Spleen (tissue), 7 donors: ENCODE data around the gene PTPRM.

Experiments
- CTCF ChIP-seq, 11 experiments: fragments of 200-600 bp in 7 of 11; fragments of 450-650 bp in 4 of 11; sonication (generic) in 4 of 11; IDR thresholded peaks in 8 of 11; conservative IDR thresholded peaks in 3 of 11; 1 replicate in 7 of 11; 2 replicates in 4 of 11; pipeline versions ENCODE4 v1.4.0 to v1.8.0; 2016 to 2021; ENCODE audit warnings: antibody characterized with exemption in 11 of 11, inconsistent platforms in 4 of 11, mild to moderate bottlenecking in 1 of 11
- POLR2A ChIP-seq, 3 donors: fragments of 450-650 bp; IDR thresholded peaks; one replicate each; pipeline ENCODE4 v1.5.1; 2017; ENCODE audit warnings: antibody characterized with exemption in 3 of 3, mild to moderate bottlenecking in 1 of 3
- donor health status: DM: no; HTN: no; CAD: no; lungs with moderate emphysema.
- donor health status: DM: no; HTN: no; CAD: no.
- donor health status: DM: no; HTN: no; CAD: no.

GRCh38 chr18:8261651-8262091 is 694.6 kb downstream of the PTPRM start:
- TF ChIP-seq POLR2A (IDR thresholded peaks at IDR 0.05) (no peak), CTCF (IDR thresholded peaks at IDR 0.05 in 8 of 11, conservative IDR thresholded peaks at IDR 0.05 in 3 of 11) (no peak)
